Skin epidermis (tissue), 12 donors: ENCODE results near the gene DMD.

Source experiments
- H3K27ac ChIP-seq, 21 experiments: fragments of 200-600 bp; sonication (generic) in 11 of 21; one replicate each; pipeline ENCODE4 v1.5.0; 2020; ENCODE audit warnings: mild to moderate bottlenecking in 3 of 21, inconsistent platforms in 2 of 21, moderate library complexity in 2 of 21
- H3K4me3 ChIP-seq, 7 experiments: fragments of 200-600 bp; sonication (generic) in 2 of 7; one replicate each; pipeline ENCODE4 v1.5.0; 2020; ENCODE audit warnings: inconsistent platforms in 2 of 7, mild to moderate bottlenecking in 2 of 7, moderate library complexity in 1 of 7

The DMD gene

DNA sequence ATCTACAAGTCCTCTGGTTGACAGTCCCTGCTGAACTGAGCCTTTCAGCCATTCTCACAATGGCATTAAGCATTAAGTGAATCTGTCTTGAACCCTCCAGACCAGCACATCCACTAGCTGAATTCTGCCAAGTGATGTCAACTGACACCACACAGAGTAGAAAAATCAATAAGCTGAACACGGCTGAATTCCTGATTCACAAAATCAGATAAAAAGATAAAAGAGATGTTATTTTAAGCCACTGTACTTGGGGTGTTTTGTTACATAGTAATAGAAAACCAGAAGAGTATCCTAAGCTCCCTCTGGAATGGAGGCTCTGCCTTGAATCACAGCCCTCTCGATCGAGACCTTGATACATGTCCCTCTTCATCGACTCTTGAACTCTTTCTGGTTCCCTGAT lies 336.5 kb downstream of the DMD start:
- no peak overlapping the region for H3K27ac ChIP-seq

DNA sequence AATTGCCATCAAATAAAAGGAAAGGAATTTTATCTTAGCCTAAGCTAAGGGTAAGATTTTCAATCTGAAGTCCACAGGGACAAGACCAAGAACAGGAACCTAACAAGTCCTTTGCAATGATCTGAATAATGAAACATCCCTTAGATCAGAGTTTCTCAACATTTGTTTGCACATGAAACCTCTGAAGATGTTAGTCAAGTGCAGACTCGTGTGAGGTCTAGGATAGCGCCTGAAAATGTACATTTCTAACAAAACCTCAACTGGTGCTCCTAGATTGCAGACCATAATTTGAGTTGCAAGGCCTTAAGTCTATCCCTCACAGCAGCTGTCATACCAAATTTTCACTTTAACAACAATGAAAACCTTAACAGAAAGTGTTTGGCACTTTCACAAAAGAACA lies 337.6 kb downstream of the DMD start:
- no peak overlapping the region for H3K4me3 ChIP-seq

More for the DNA sequence above, 336.5 kb downstream of the DMD start:
- H3K4me3 ChIP-seq = no peak overlapping the region

DNA sequence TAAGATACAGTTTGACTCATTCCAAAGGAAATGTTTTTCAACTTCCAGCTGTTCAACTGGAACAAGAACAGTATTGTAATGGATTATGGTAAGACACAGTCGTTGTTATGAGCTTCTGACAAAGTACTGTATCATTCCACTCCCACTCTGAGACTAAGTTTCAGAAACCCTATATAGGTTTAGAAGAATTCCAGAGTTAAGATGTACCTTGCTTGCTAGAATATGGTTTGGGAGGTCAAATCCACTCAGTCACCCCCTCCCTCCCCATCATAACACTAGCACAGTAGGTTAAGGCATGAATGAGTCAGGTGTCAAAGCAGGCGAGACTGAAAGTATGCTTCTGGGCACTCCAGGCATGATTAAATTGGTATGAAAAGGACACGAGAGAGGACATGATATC lies 339.7 kb downstream of the DMD start:
- Histone ChIP-seq H3K27ac (no peak overlapping the region), H3K4me3 (no peak overlapping the region)

More for the DNA sequence above, 337.6 kb downstream of the DMD start:
- H3K27ac ChIP-seq = no peak overlapping the region

DNA sequence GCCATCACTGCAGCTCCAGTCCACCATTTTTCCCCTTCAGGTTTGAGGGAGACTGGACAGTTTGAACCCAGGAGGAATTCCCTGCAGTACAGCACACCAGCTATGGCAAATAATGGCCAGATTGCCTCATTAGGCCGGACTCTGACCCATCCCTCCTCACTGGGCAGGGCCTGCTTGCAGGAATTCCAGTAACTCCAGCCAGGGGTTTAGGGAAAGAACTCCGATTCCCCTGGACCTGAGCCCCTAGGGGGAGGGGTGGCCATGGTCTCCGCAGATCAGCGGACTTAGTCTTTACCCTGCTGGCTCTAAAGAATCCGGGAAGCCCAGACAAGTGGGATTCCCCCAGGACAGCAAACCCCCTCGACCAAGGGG lies 342.8 kb downstream of the DMD start:
- Histone ChIP-seq H3K4me3 (no peak overlapping the region), H3K27ac (no peak overlapping the region)

GRCh38 chrX:32867781-32868523 lies 343.4 kb downstream of the DMD start:
- no peak overlapping the region for H3K27ac ChIP-seq
- H3K4me3 ChIP-seq = no peak overlapping the region

- no peak overlapping the region for H3K4me3 ChIP-seq
- H3K27ac ChIP-seq = no peak overlapping the region
Observed at GRCh38 chrX:32852203-32852602, 359.1 kb downstream of the DMD start.

GRCh38 chrX:32851556-32851955 lies 359.8 kb downstream of the DMD start:
- Histone ChIP-seq H3K4me3 (no peak overlapping the region), H3K27ac (no peak overlapping the region)

DNA sequence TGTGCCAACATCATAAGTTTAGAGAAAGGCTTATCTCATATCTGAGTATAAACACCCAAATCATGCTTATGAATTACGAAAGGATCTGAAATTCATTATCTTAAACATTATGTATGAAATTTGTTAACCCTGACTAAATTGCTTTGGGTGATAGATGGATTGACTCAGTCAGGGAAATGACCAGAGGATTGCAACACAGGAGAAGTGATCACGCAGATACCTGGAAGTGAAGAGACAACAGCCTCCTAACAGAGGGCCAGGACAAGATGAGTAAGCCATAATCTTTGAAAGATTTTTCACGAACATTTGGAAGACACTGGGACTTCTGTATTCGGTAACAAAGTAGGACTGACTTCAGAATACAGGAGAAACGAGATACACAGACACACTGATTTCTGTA lies 363.4 kb downstream of the DMD start:
- no peak overlapping the region for H3K4me3 ChIP-seq
- no peak overlapping the region for H3K27ac ChIP-seq

- H3K4me3 ChIP-seq = no peak overlapping the region
- H3K27ac ChIP-seq = no peak overlapping the region
Observed at GRCh38 chrX:32842053-32842452, 369.3 kb downstream of the DMD start.

- Histone ChIP-seq H3K27ac (no peak overlapping the region), H3K4me3 (no peak overlapping the region)
Observed at GRCh38 chrX:32839781-32840180, 371.6 kb downstream of the DMD start.

DNA sequence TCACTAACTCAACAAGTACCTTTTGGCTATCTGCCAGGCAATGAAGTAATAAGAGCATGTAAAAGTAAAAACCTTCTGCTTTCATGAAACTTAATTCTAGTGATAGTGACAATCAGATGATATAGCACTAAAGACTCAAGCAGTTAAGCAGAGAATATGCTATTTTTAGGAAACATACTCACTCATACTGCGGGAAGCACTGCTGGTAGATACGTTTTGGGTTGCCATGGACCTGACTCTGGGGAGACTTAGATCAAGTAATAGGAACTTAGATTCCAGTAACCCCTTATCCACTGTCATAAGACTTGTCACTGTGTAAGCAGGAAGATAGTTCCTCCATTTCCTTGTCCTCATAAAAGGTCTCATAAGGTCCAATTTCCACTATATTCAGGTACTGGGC lies 386.3 kb downstream of the DMD start:
- no peak overlapping the region for H3K27ac ChIP-seq

DNA sequence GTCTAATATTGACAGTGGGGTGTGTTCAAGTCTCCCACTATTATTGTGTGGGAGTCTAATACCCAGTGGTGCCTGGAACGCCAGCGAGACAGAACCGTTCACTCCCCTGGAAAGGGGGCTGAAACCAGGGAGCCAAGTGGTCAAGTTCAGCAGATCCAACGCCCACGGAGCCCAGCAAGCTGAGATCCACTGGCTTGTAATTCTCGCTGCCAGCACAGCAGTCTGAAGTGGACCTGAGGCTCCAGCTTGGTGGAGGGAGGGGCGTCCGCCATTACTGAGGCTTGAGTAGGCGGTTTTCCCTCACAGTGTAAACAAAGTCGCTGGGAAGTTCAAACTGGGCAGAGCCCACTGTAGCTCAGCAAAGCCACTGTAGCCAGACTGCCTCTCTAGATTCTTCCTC lies 407.3 kb downstream of the DMD start:
- no peak overlapping the region for H3K4me3 ChIP-seq
- H3K27ac ChIP-seq = no peak overlapping the region

More for the DNA sequence above, 386.3 kb downstream of the DMD start:
- H3K4me3 ChIP-seq = no peak overlapping the region

- Histone ChIP-seq H3K27ac (no peak overlapping the region), H3K4me3 (no peak overlapping the region)
Observed at GRCh38 chrX:32798990-32799389, 412.4 kb downstream of the DMD start.

- Histone ChIP-seq H3K27ac (no peak overlapping the region), H3K4me3 (no peak overlapping the region)
Observed at GRCh38 chrX:32788936-32789335, 422.4 kb downstream of the DMD start.

DNA sequence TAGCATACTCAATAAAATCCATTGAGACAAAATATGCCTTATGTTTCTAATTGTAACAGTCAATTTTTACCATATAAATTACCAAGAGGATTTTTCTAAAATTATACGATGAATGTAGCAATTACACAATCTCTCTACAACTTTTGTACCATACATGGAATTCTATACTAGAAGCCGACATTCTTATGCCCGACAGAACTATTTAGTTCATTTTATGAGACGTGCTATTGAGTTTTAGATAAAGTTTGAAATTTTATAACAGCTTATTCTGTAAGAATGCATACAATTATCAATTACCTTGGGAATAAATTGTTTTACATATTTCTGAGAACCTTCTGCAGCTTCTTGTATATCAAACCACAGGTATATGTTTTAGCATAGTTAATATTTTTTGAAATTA lies 431.2 kb downstream of the DMD start:
- Histone ChIP-seq H3K4me3 (no peak overlapping the region), H3K27ac (no peak overlapping the region)

GRCh38 chrX:32778965-32779364 lies 432.4 kb downstream of the DMD start:
- H3K4me3 ChIP-seq = no peak overlapping the region
- no peak overlapping the region for H3K27ac ChIP-seq

DNA sequence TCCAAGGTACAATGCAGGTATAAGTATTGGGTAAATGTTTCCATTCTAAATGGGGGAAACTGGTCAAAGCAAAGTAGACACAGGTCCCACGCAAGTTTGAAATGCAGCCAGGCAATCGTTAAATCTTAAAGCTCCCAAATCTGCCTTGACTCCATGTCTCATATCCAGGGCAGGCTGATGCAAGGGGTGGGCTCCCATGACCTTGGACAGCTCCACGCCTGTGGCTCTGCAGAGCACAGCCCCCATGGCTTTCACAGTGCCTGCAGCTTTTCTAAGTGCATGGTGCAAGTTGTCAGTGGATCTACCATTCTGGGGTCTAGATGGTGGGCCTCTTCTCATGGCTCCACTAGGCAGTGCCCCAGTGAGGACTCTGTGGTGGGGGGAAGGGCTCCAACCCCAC lies 436.4 kb downstream of the DMD start:
- Histone ChIP-seq H3K4me3 (no peak overlapping the region), H3K27ac (no peak overlapping the region)

DNA sequence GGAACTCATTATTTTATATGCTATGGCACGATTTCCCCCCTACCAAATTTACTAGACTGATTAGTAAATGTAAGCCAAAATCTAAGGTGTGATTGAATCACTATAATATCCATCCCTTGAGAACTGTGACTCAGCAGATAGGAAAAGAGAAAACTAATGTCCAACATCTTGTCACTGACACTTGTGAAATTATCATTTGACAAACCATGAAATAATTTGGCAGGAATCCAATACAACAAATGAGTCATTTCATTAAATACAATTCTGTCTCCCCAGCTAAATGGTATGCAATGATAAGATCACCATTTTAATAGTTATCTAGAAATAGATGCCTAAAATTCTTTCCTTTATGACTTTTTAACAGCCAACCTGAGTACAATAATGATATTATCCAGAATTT lies 462.3 kb downstream of the DMD start:
- Histone ChIP-seq H3K4me3 (no peak overlapping the region), H3K27ac (no peak overlapping the region)

DNA sequence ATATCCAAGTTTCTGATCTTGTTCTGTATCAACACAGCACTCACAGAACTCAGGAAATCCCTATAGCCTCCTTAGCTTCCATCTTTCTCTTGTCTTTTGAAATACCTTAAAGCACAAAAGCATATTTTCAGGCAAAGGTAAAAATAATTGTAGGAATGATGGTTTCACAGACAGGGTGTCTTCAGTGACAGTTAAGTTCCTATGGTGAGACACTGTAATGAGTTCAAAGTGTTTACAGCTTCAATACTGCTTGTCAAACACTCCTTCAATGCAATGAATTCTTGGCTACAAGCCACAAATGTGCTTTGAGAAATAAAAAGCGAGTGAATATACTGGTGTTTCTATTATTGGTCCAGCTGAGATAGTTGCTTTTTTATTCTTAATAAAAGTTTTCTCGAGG lies 466.0 kb downstream of the DMD start:
- H3K4me3 ChIP-seq = no peak overlapping the region
- H3K27ac ChIP-seq = no peak overlapping the region

GRCh38 chrX:32744921-32745320 lies 466.4 kb downstream of the DMD start:
- no peak overlapping the region for H3K27ac ChIP-seq
- no peak overlapping the region for H3K4me3 ChIP-seq

DNA sequence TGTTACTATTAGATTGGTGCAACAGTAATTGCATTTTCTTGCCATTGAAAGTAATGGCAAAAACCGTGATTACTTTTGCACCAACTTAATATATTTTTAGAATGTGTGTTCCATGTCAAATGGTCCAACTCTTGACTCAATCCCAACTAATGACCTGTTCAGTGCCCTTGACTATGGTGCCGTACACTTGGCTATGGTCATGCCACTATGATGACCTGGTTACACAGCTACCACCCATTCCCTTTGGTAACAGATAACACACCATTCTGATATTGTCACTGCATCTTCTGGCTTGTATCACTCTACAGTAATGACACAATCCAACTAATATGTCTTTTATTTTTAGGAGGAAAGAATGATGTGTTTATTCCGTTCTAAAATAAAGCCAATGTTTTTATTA lies 469.4 kb downstream of the DMD start:
- no peak overlapping the region for H3K27ac ChIP-seq
- no peak overlapping the region for H3K4me3 ChIP-seq

GRCh38 chrX:32708542-32708941 lies 502.8 kb downstream of the DMD start:
- no peak overlapping the region for H3K27ac ChIP-seq

More at GRCh38 chrX:32708542-32708941, 502.8 kb downstream of the DMD start:
- no peak overlapping the region for H3K4me3 ChIP-seq
